Lower lobe of right lung (tissue), 2 donors: ENCODE data around the gene PGM5. TPM values are rescaled to one million over a fixed set of nuclear protein-coding genes. Genes with fewer than 3 reads are reported as not detected.
"Not testable (repeated sequence)": the region's sequence is repeated elsewhere in the genome, so short reads cannot be mapped to it uniquely, and the experiment has no call there.

ENCODE experiments used
- ATAC-seq, 2 donors: fragments of 200-7000 bp; cut with Tn5 transposase; one replicate each; pipeline ENCODE4 v1.9.1; 2020 to 2022; ENCODE audit warnings: mild to moderate bottlenecking in 2 of 2, moderate library complexity in 2 of 2
- DNase-seq: peaks from one replicate; pipeline ENCODE4 v3.0.0-alpha.2; 2020
- H3K27ac ChIP-seq: fragments of 200-600 bp; one replicate; pipeline ENCODE4 v1.8.0; 2022
- H3K27me3 ChIP-seq: fragments of 200-600 bp; one replicate; pipeline ENCODE4 v1.8.0; 2022; ENCODE audit warnings: low read depth
- H3K36me3 ChIP-seq: fragments of 200-600 bp; one replicate; pipeline ENCODE4 v1.8.0; 2022; ENCODE audit warnings: mild to moderate bottlenecking
- H3K4me1 ChIP-seq: fragments of 200-600 bp; one replicate; pipeline ENCODE4 v1.8.0; 2022
- H3K4me3 ChIP-seq: fragments of 200-600 bp; one replicate; pipeline ENCODE4 v1.8.0; 2022; ENCODE audit warnings: mild to moderate bottlenecking
- H3K9me3 ChIP-seq: fragments of 200-600 bp; one replicate; pipeline ENCODE4 v1.8.0; 2022
- intact Hi-C: fragments of 100-400 bp; cut with DNase I; formaldehyde crosslinking; loops from one replicate; pipeline ENCODE4 v1.11.0; 2022
- total RNA-seq: library from RNA; stranded (reverse); fragmentation: NEBNext Ultra II Directional; extraction: Animal tissue kit (Norgen Biotek cat#: 25700); gene quantifications from one replicate; pipeline ENCODE4 v1.2.1, GENCODE V29; 2021
- TF ChIP-seq, protein P1 (sequence below): fragments of 200-600 bp; IDR thresholded peaks from one replicate; pipeline ENCODE4 v1.8.0; 2022; ENCODE audit warnings: antibody characterized with exemption, mild to moderate bottlenecking
- donor health status: DM: no; HTN: yes; CAD: no; lungs with severe emphysema.

Gene PGM5
- total RNA-seq, 1 donor from 2014 or later, result 26.3 TPM

DNA sequence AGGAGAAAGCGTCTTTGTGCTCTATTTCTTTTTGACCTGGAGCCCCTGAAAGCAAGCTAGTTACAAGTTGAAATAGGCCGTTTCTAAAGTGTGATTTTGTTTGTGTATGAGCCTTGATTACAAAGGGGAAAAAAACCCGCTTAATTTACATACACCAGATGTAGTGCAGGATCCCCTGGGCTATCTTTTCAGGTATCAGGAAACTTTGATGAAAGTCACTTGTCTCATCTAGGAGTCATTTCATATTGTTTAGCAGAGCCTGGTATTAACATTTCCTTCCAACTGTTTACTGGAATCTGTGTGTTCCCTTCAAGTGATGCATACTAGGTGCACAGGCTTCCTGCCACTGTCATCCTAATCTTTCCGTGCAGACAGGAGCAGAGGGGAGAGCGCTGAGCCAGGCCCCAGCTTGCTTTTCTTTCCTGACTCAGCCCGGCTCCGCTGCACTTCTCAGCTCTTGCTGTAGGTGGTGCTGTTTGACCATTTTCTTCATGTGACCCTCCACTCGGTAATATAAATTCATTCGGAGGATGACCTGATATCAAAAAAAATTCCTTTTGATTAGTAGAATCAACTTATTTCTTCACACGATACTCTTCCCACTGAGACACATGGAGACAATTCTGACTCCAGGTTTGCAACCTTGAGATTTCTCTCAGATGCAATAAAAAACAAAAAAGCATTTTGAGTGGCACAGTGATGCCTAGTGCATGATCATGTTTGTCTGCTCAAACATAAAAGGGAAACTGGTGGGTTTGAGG is 14.0 kb upstream of the PGM5 start:
- DNase-seq, H3K9me3 ChIP-seq, H3K27ac ChIP-seq, H3K4me3 ChIP-seq, H3K4me1 ChIP-seq, intact Hi-C loops, H3K27me3 ChIP-seq, H3K36me3 ChIP-seq: not testable (repeated sequence)
- peak; percentile 92 to 93 for ATAC-seq
- TF ChIP-seq, protein P1, sequence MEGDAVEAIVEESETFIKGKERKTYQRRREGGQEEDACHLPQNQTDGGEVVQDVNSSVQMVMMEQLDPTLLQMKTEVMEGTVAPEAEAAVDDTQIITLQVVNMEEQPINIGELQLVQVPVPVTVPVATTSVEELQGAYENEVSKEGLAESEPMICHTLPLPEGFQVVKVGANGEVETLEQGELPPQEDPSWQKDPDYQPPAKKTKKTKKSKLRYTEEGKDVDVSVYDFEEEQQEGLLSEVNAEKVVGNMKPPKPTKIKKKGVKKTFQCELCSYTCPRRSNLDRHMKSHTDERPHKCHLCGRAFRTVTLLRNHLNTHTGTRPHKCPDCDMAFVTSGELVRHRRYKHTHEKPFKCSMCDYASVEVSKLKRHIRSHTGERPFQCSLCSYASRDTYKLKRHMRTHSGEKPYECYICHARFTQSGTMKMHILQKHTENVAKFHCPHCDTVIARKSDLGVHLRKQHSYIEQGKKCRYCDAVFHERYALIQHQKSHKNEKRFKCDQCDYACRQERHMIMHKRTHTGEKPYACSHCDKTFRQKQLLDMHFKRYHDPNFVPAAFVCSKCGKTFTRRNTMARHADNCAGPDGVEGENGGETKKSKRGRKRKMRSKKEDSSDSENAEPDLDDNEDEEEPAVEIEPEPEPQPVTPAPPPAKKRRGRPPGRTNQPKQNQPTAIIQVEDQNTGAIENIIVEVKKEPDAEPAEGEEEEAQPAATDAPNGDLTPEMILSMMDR, result peak; percentile 31

DNA sequence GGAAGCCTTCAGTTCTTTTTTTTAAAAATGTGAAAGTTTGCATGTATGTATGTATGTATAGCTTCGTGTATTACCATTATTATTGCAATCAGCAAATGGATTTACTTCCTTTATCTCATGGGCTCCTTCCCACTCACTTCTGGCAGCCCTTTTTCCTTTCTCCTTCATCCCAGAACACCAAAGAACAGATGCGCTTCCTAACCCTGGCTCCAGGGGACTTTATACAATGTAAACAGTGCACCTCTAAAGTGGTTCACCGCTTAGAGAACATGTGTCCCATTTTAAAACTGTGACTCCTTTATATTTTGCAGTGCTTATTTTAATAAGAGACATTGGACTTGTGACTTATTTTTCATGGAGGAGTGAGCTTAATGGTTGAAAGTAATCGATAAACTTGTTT is 13.2 kb upstream of the PGM5 start:
- H3K4me1 ChIP-seq, intact Hi-C loops, H3K27ac ChIP-seq, H3K36me3 ChIP-seq, H3K4me3 ChIP-seq, DNase-seq, H3K9me3 ChIP-seq, H3K27me3 ChIP-seq, ATAC-seq: not testable (repeated sequence)

DNA sequence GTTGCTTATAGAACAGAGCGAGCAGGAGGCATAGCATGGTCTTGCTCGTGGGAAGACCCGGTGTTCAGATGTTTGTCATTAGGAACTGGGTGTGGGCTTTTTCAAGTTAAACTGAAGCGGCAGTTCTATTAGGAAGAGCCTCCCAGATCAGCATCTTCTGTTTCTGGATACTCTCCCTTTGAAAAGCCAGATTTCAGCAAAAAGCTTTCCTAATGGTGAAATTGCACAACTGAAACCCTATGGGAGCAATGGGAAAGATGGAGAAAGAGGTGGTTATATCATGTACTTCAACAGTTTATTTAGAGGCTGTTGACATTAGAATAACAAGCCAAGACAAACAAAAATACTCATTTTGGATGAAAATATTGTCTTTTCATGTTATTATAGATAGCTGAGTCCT is 12.4 kb upstream of the PGM5 start:
- H3K4me3 ChIP-seq, H3K4me1 ChIP-seq, H3K36me3 ChIP-seq, H3K27ac ChIP-seq, ATAC-seq, H3K27me3 ChIP-seq, intact Hi-C loops, H3K9me3 ChIP-seq, DNase-seq: not testable (repeated sequence)

DNA sequence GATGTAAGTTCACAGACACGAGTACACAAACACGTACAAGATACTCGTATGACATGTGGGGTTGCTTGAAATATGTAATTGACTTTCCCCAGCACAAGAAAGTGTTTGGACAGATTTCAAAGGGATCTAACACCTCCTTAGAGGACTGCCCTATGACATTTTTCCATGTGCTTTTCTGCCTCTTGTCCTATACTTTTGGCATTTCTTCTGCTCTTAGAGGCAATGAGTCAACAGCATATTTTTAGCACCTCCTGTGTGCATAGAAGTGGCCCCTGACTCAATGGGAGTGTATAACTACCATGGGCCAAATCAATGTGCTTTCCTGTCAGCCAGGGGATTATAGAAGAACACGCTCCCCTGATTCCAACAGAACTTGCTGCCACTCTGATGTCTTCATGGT is 4.7 kb upstream of the PGM5 start:
- intact Hi-C loops, H3K9me3 ChIP-seq, H3K36me3 ChIP-seq, H3K27me3 ChIP-seq, DNase-seq, H3K4me1 ChIP-seq, H3K4me3 ChIP-seq, H3K27ac ChIP-seq: not testable (repeated sequence)
- peak; percentile 56 to 68 for ATAC-seq

DNA sequence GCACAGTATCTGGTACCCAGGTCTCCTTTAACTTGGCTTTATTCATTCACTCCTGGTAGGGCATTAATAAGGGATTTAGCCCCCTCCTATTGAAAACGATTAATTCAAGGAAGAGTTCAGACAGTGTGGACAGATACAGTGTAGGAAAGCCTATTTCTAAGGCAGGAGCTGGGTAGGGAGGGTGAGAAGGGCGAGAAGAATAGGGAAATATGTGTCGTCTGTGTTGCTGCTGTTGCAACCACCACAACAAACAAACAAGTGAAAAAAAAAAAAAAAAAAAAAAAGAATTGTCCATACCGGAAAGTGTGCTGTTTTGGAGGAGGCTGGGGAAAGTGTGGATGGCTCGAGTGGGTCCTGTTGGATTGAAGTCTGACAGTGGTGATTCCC is 425 bp upstream of the PGM5 start:
- H3K27ac ChIP-seq, H3K4me1 ChIP-seq, DNase-seq, intact Hi-C loops, H3K36me3 ChIP-seq, H3K27me3 ChIP-seq, H3K9me3 ChIP-seq: not testable (repeated sequence)
- peak overlapping the region; percentile 57 for H3K4me3 ChIP-seq
- peak; percentile 35 to 44 for ATAC-seq

DNA sequence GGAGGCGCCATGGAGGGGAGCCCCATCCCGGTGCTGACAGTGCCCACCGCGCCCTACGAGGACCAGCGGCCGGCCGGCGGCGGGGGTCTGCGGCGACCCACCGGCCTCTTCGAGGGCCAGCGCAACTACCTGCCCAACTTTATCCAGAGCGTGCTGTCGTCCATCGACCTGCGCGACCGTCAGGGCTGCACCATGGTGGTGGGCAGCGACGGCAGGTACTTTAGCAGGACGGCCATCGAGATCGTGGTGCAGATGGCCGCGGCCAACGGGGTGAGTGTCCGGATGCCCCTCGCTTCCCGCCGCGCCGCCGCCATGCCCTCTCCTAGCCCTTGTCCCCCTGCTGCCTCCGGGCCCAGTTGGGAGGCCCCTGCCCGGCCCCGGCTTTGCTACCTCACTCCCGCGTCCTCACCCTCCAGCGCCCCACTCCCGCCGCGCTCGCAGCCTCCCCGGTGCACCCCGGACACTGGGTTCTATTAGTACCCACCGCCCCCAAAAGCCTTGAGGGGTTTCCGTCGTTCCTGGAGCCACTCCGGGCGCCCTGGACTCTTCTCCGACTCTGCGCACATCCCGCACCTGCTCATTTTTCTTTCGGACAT is 806 bp downstream of the PGM5 start:
- intact Hi-C loops, H3K4me1 ChIP-seq, H3K36me3 ChIP-seq, H3K27me3 ChIP-seq, DNase-seq, H3K9me3 ChIP-seq: not testable (repeated sequence)
- H3K4me3 ChIP-seq, result peak overlapping the region; percentile 57
- peak overlapping the region; percentile 60 for H3K27ac ChIP-seq
- peak; percentile 54 to 67 for ATAC-seq

DNA sequence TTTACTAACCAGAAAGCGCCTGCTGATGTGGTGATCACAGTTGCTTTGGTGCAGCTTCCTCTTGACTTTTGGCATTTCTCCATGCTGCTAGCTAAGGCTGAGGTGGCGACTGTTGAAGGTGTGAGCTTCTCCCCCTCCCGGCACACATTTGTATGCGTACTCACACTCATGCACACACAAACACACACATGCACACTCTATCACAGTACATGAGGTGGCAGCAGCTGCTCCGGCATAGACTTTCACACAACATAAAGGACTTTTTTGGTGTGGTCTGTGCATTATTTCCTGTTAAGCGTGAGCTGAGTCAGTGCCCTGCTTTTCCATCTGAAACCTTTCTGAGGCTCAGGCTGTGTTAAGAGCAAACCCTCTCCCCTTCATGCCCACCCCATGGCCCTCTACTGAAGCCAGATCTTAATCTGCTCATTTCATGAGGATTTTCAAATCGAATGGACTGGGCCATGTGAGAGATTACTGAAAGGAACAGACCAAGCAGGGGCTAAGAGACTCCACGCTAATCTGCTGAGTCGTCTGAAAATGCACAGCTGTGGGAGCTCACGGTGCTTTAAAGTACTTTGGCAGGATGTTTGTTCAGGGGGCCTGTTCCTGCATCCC is 10.6 kb downstream of the PGM5 start:
- H3K4me3 ChIP-seq, H3K9me3 ChIP-seq, H3K27me3 ChIP-seq, intact Hi-C loops, H3K36me3 ChIP-seq, DNase-seq, H3K27ac ChIP-seq, H3K4me1 ChIP-seq: not testable (repeated sequence)
- peak; percentile 66 for ATAC-seq

DNA sequence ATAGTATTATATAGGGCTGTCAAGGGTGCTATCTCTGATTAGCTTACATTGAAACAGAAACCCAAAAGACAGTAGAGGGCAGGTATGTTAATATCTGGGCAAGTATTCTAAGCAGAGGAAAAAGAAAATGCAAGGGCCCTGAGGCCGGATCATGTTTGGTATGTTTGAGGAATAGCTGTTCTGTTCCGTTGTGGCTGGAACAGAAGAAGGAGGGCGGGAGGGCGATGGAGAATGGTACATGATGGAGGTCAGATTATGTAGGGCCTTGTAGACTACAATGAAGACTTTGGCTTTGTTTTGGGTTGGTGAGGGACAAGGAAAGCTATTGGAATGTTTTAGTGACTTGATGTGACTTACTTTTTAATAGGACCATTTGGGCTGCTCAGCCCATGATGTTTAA is 19.4 kb downstream of the PGM5 start:
- intact Hi-C loops, H3K36me3 ChIP-seq, H3K4me1 ChIP-seq, H3K4me3 ChIP-seq, DNase-seq, H3K27me3 ChIP-seq, ATAC-seq, H3K27ac ChIP-seq, H3K9me3 ChIP-seq: not testable (repeated sequence)

DNA sequence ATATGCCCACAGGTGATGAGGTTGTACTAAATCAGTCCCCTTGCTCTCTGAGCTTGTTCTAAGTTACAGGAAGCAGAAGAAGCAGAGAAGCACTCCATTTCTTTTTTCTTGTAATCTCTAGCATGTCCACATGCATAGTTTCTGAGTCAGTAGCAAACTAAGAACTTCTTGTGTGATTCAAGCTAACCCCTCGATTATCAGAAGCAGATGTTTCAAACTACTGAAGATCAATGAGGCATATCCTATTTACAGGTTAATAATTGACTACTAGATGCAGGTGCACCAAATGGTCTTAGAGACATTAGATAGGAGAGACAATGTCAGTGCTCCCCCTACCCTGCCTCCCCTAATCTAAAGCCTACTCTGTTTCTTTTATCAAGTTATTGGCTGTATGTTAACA is 21.3 kb downstream of the PGM5 start:
- H3K27ac ChIP-seq, DNase-seq, intact Hi-C loops, H3K4me1 ChIP-seq, H3K36me3 ChIP-seq, H3K27me3 ChIP-seq, H3K4me3 ChIP-seq, ATAC-seq, H3K9me3 ChIP-seq: not testable (repeated sequence)

DNA sequence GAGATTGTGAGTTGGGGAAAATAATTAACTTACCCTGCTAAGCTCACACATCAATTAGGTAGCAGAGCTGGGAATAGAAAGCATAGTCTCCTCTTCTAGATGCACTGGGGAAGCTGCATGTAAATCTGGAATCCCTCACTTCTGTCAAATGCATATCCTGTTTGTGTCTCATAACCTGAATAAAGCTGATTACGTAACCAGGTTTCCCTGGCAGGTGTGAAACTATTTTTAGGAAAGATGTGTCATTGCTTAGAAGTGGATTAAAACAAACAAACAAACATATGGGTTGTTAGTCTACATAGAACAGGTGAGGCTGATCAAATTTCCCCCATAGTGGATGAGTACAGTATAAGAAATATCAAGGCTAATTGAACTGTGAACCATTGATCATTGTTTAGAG is 27.5 kb downstream of the PGM5 start:
- H3K4me3 ChIP-seq, H3K9me3 ChIP-seq, DNase-seq, H3K36me3 ChIP-seq, H3K27me3 ChIP-seq, H3K4me1 ChIP-seq, ATAC-seq, H3K27ac ChIP-seq, intact Hi-C loops: not testable (repeated sequence)

DNA sequence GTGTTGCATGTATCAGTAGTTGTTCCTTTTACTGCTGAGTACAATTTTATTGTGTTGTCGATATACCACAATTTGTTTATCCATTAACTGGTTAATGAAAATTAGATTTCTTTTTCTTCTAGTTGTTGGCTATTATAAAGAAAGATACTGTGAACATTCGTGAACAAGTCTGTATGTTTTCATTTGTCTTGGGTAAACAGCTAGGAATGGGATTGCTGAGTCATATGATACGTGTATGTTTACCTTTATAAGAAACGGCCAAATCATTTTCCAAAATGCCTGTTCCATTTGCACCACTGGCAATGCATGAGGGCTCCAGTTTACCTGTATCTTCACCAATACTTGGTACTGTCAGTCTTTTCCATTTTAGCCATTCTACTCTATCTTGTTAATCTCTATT is 33.1 kb downstream of the PGM5 start:
- ATAC-seq, H3K4me3 ChIP-seq, H3K27ac ChIP-seq, intact Hi-C loops, DNase-seq, H3K4me1 ChIP-seq, H3K27me3 ChIP-seq, H3K36me3 ChIP-seq, H3K9me3 ChIP-seq: not testable (repeated sequence)

DNA sequence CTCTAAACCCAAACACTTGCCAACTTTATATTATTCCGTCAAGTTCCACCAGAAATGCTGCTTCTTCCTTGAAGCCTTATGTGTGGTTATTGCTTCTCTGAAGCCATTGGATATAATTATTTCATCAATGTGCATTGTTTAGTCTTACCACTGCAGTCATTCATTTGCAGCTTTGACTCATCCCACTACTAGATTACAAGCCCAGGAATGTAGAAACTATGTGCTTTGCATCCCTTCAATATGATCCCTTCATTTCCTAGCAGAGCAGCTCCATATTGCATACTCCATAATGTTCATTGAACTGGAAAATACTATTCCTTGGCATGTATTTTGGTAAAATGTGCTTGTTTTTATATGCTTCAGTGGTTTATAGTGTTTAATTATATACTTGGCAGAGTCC is 34.3 kb downstream of the PGM5 start:
- intact Hi-C loops, H3K9me3 ChIP-seq, H3K36me3 ChIP-seq, DNase-seq, H3K27me3 ChIP-seq, H3K4me1 ChIP-seq, H3K4me3 ChIP-seq, ATAC-seq, H3K27ac ChIP-seq: not testable (repeated sequence)
